Lung microvascular endothelial cell (primary cell): ENCODE data around the gene B4GALT5. TPM values are rescaled to one million over a fixed set of nuclear protein-coding genes. Genes with fewer than 3 reads are reported as not detected.

Source experiments
- DNase-seq, 2 donors: peaks; one replicate each; pipeline versions ENCODE4 v3.0.0 to v3.0.0-alpha.2; 2010; ENCODE audit warnings: low read depth in 2 of 2
- total RNA-seq: library from RNA; depleted of rRNA; stranded (reverse); fragments of >200 nt; gene quantifications from 2 replicates; pipeline ENCODE4 v1.2.1, GENCODE V29; 2014

Gene B4GALT5
- total RNA-seq, 1 donor from 2014 or later, result 61.9 TPM

DNA sequence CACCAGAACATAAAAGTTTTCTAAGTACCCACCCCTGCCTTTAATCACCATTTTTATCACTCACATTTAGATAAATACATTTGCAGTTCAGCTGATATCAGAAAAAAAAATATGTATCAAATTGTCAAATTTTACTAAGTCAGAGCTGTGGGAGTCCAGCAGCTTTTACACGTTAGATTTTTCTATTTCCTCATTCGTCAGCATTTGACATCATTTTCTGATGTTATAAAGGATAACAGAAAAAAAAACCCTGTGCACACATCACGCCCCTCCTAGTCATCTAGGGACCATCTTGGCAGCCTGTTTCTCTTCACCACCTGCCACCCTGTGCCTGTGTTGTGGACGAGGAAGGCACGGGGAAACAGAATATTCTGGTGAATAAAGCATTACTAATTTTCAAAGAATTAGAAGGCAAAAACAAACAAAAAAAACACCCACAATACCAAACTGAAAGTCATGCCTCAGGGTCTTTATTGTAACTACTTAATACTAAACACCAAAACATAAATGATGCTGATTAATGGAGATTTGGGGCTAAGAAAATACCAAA, 12.4 kb downstream of the B4GALT5 start:
- peak; percentile 37 to 66 for DNase-seq

DNA sequence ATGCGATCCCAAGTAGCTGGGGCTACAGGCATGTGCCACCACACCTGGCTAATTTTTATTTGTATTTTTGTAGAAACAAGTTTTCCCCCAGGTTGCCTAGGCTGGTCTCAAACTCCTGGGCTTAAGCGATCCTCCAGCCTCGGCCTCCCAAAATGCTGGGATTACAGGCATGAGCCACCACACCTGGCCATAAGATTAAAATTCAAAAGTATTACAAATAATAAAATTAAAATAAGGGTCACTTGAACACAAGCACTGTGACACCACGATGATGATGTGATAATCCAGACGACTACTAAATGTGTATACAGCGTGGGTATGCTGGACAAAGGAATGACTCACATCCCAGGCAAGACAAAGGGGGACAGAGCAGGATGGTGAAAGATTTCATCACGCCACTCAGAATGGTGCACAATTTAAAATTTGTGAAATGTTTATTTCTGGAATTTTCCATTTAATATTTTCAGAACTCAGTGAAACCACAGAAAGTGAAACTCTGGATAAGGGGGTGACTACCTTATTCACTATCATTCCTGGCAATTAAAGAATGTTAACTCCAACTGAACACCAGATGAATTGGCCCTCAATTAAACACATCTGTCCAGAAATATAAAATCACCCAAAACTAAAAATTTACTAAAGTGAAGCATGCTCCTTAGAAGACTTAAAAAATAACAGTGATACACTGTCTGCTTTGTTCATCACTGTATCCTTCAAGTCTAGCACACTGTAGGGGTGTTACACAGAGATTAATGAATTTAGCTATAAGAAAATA, 13.1 kb downstream of the B4GALT5 start:
- DNase-seq, result peak; percentile 92 to 93

- peak; percentile 54 to 80 for DNase-seq
These were observed 14.3 kb downstream of the B4GALT5 start for GRCh38 chr20:49699200-49699992.

DNA sequence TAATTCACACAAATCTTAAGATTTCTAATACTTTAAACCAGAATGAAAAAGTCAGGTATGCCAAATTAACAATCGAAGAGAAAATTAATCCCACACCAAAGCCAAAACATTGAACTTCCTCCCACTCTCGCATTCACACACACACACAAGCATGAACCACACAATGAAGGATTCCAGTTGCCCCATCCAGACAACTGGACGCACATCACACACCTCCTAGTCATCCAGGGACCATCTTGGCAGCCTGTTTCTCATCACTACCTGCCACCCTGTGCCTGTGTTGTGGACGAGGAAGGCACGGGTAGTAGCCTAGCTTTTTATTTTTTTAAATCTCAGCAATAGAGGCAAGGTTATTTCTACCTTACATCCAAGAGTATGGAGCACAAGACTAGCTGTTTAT, 15.2 kb downstream of the B4GALT5 start:
- DNase-seq, result no peak

GRCh38 chr20:49697071-49697470, 16.6 kb downstream of the B4GALT5 start:
- DNase-seq, result no peak

DNA sequence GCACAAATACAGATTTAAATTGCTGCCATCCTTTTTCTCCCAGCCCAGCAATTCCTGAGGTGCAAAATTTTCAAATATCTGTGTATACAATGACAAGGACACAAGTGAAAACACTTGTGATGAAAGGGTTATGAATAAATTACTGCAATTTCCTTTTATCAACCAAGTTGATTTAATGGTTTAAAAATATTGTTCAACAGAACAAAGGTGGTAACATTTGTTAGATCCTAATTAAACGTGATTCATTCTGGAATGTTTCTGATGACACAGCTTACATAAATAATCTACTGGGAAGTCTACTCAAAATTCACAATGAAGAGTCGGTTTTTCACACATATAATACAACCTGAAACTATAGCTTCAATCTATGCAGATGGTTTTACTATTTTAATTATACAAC, 17.1 kb downstream of the B4GALT5 start:
- DNase-seq, result peak in 1 of 2 donors; percentile 45

DNA sequence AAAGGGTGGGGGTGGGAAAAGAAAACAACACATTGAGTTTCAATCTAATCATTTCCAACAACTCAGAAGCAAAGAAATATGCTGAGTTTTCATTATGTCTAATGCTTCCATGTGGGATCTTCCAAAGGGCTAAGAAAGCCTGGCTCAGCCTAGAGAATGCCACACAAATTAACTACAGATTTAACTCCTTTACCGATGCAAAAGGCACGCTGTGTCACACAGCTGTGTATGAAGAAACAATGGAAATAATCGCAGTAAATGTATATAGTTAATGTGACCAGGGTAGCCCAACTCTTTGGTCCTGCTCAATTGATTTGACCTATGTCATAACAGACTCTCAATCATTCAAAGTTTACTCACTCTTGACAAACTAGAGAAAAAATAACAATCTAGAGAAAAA, 17.8 kb downstream of the B4GALT5 start:
- DNase-seq, result no peak

- DNase-seq, result no peak
These were observed 19.1 kb downstream of the B4GALT5 start for GRCh38 chr20:49694450-49695071.

DNA sequence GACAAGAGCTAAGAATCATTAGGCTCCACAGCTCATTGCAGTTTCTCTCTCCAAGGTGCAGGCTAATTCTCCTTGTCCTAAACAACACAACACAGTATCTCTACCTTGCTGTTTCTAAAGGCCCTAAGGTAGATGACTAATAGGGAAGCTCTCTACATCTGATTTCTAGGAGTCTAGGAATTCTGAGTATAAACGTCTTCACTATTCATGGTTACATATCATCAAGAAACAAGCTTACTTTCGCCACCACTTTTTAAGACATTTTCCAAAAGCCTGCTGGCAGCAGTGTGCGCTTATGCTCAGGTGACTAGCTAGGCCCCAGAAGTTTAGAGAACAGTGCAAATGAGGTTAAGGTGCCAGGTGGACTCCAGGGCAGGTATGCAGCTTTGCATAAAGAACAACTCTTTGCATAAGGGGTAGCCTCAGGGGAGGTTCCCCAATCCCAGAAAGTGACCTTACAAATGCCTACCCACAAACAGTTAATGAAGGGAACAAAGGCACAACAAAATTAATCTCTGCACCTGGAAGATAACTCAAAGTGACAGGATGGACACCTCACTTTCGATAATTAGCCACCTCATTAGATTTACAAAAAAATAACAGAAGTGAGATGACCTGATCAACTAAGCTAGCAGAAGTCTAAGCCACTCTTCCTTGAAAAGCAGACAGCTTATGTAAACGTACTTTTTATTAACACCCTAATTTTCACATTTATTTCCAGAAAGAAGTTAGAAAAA, 20.1 kb downstream of the B4GALT5 start:
- DNase-seq, result no peak

- no peak for DNase-seq
These were observed 20.7 kb downstream of the B4GALT5 start for GRCh38 chr20:49692941-49693340.

GRCh38 chr20:49691818-49692568, 21.7 kb downstream of the B4GALT5 start:
- no peak for DNase-seq

- peak; percentile 73 to 87 for DNase-seq
These were observed 22.6 kb downstream of the B4GALT5 start for GRCh38 chr20:49690899-49691620.

GRCh38 chr20:49687595-49688567, 25.8 kb downstream of the B4GALT5 start:
- no peak for DNase-seq

DNA sequence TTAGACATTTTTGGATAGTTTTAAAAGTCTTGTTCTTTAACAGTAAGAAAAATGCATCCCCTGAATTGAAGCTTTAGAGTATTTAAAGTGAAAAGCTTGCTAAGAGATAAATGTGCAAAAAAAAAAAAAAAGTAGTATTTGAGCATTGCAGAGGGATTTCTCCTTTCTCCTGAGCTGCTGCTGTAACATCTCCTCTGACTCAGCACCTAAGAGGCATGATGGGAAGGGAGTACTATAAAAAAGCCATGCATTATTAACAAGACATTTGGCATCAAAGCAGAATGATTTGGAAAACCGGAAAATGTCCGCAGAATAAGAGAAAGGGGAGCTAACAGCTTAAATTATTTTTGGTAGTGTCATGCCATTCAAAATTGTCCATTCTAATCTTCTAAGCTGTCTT, 27.9 kb downstream of the B4GALT5 start:
- peak in 1 of 2 donors; percentile 40 for DNase-seq

- peak in 1 of 2 donors; percentile 67 for DNase-seq
These were observed 28.5 kb downstream of the B4GALT5 start for GRCh38 chr20:49685161-49685601.

- no peak for DNase-seq
These were observed 29.2 kb downstream of the B4GALT5 start for GRCh38 chr20:49684335-49684997.

DNA sequence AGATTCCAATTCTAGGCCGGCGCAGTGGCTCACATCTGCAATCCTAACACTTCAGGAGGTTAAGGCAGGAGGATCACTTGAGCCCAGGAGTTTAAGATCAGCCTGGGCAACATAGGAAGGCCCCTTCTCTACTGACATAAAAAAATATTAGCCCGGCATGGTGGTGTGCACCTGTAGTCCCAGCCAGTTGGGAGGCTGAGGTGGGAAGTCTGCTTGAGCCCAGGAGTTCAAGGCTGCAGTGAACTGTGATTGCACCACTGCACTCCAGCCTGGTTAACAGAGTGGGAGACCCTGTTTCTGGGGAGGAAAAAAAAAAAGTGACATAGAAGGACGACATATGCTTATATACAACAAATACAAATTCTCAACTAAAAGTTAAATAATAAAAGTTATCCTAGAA, 30.9 kb downstream of the B4GALT5 start:
- DNase-seq, result no peak

- DNase-seq, result no peak
These were observed 31.4 kb downstream of the B4GALT5 start for GRCh38 chr20:49682278-49682677.
